ENCODE results near the gene ZNF598. TPM values are rescaled to one million over a fixed set of nuclear protein-coding genes. Genes with fewer than 3 reads are reported as not detected.

ZNF598 gene
- total RNA-seq, 2 donors from 2014 or later = 41.2 to 79.6 TPM

GRCh38 chr16:2044541-2044940, 34.9 kb upstream of the ZNF598 start:
- Mint-ChIP-seq H3K4me1 (peaks cover 4% of the 10 kb centered on the region), H3K4me3 (no peak overlapping the region), H3K9me3 (no peaks in the 10 kb centered on the region), H3K36me3 (ENCODE audit: low read depth) (no peaks in the 10 kb centered on the region), H3K27ac (no peak overlapping the region), H3K27me3 (no peaks in the 10 kb centered on the region)
- no peak for ATAC-seq (replicated peaks)

GRCh38 chr16:2043667-2044451, 34.2 kb upstream of the ZNF598 start:
- no peak for ATAC-seq (replicated peaks)
- no peaks in the 10 kb centered on the region for H3K9me3 Mint-ChIP-seq
- no peak overlapping the region for H3K27ac Mint-ChIP-seq
- H3K4me3 Mint-ChIP-seq = no peak overlapping the region
- no peaks in the 10 kb centered on the region for H3K36me3 Mint-ChIP-seq (ENCODE audit: low read depth)
- H3K4me1 Mint-ChIP-seq = peaks cover 4% of the 10 kb centered on the region
- no peaks in the 10 kb centered on the region for H3K27me3 Mint-ChIP-seq

GRCh38 chr16:2042986-2043666, 33.5 kb upstream of the ZNF598 start:
- ATAC-seq (replicated peaks) = no peak
- Mint-ChIP-seq H3K27ac (no peak overlapping the region), H3K4me1 (peaks cover 4% of the 10 kb centered on the region), H3K4me3 (no peak overlapping the region), H3K9me3 (no peaks in the 10 kb centered on the region), H3K36me3 (ENCODE audit: low read depth) (no peaks in the 10 kb centered on the region), H3K27me3 (no peaks in the 10 kb centered on the region)

GRCh38 chr16:2042171-2042985, 32.8 kb upstream of the ZNF598 start:
- Mint-ChIP-seq H3K27ac (no peak overlapping the region), H3K27me3 (no peaks in the 10 kb centered on the region), H3K9me3 (no peaks in the 10 kb centered on the region), H3K36me3 (ENCODE audit: low read depth) (no peaks in the 10 kb centered on the region), H3K4me3 (no peak overlapping the region), H3K4me1 (peaks cover 4% of the 10 kb centered on the region)
- ATAC-seq (replicated peaks) = no peak

GRCh38 chr16:2040787-2041522, 31.3 kb upstream of the ZNF598 start:
- H3K36me3 Mint-ChIP-seq (ENCODE audit: low read depth) = no peaks in the 10 kb centered on the region
- H3K27me3 Mint-ChIP-seq = no peaks in the 10 kb centered on the region
- ATAC-seq (replicated peaks) = no peak

GRCh38 chr16:2040041-2040786, 30.6 kb upstream of the ZNF598 start:
- no peaks in the 10 kb centered on the region for H3K27me3 Mint-ChIP-seq
- H3K36me3 Mint-ChIP-seq (ENCODE audit: low read depth) = no peaks in the 10 kb centered on the region
- no peak for ATAC-seq (replicated peaks)
- H3K4me3 Mint-ChIP-seq = no peak overlapping the region
- no peaks in the 10 kb centered on the region for H3K4me1 Mint-ChIP-seq
- H3K27ac Mint-ChIP-seq = no peak overlapping the region
- H3K9me3 Mint-ChIP-seq = no peaks in the 10 kb centered on the region

More at GRCh38 chr16:2040787-2041522, 31.3 kb upstream of the ZNF598 start:
- Mint-ChIP-seq H3K9me3 (no peaks in the 10 kb centered on the region), H3K4me3 (no peak overlapping the region), H3K27ac (no peak overlapping the region), H3K4me1 (no peaks in the 10 kb centered on the region)

- H3K27ac Mint-ChIP-seq = no peak overlapping the region
- no peak for ATAC-seq (replicated peaks)
- no peaks in the 10 kb centered on the region for H3K36me3 Mint-ChIP-seq (ENCODE audit: low read depth)
- H3K4me1 Mint-ChIP-seq = no peaks in the 10 kb centered on the region
- no peaks in the 10 kb centered on the region for H3K27me3 Mint-ChIP-seq
- H3K9me3 Mint-ChIP-seq = no peaks in the 10 kb centered on the region
- H3K4me3 Mint-ChIP-seq = no peak overlapping the region
Observed at GRCh38 chr16:2039274-2040031, 29.8 kb upstream of the ZNF598 start.

GRCh38 chr16:2038382-2039231, 29.0 kb upstream of the ZNF598 start:
- Mint-ChIP-seq H3K27ac (no peak overlapping the region), H3K36me3 (ENCODE audit: low read depth) (no peaks in the 10 kb centered on the region), H3K27me3 (no peaks in the 10 kb centered on the region), H3K4me3 (no peak overlapping the region), H3K9me3 (no peaks in the 10 kb centered on the region), H3K4me1 (no peaks in the 10 kb centered on the region)
- no peak for ATAC-seq (replicated peaks)

GRCh38 chr16:2037647-2038381, 28.2 kb upstream of the ZNF598 start:
- Mint-ChIP-seq H3K27me3 (no peaks in the 10 kb centered on the region), H3K36me3 (ENCODE audit: low read depth) (no peaks in the 10 kb centered on the region), H3K4me3 (no peak overlapping the region), H3K4me1 (no peaks in the 10 kb centered on the region), H3K9me3 (no peaks in the 10 kb centered on the region), H3K27ac (no peak overlapping the region)
- ATAC-seq (replicated peaks) = no peak

- Mint-ChIP-seq H3K4me3 (no peak overlapping the region), H3K9me3 (no peaks in the 10 kb centered on the region), H3K27me3 (no peaks in the 10 kb centered on the region), H3K27ac (no peak overlapping the region), H3K4me1 (no peaks in the 10 kb centered on the region), H3K36me3 (ENCODE audit: low read depth) (no peaks in the 10 kb centered on the region)
- ATAC-seq (replicated peaks) = no peak
Observed at GRCh38 chr16:2037115-2037514, 27.5 kb upstream of the ZNF598 start.

GRCh38 chr16:2036200-2036966, 26.8 kb upstream of the ZNF598 start:
- no peak overlapping the region for H3K4me3 Mint-ChIP-seq

More at GRCh38 chr16:2036200-2036966, 26.8 kb upstream of the ZNF598 start:
- ATAC-seq (replicated peaks) = no peak
- no peaks in the 10 kb centered on the region for H3K9me3 Mint-ChIP-seq
- H3K27ac Mint-ChIP-seq = no peak overlapping the region
- no peaks in the 10 kb centered on the region for H3K4me1 Mint-ChIP-seq
- H3K36me3 Mint-ChIP-seq (ENCODE audit: low read depth) = no peaks in the 10 kb centered on the region
- H3K27me3 Mint-ChIP-seq = no peaks in the 10 kb centered on the region
